Fibroblast of peridontal ligament (primary cell): ENCODE results near the gene AFF3.
"Not testable (repeated sequence)": the region's sequence is repeated elsewhere in the genome, so short reads cannot be mapped to it uniquely, and the experiment has no call there.

Experiments used
- DNase-seq: peaks from one replicate; pipeline ENCODE4 v3.0.0-alpha.2; 2010; ENCODE audit errors: extremely low read depth

The AFF3 gene

GRCh38 chr2:99762714-99763113 is 379.7 kb downstream of the AFF3 start:
- DNase-seq = peak; percentile 16

- DNase-seq = no peak
Measured at GRCh38 chr2:99757611-99758114, 384.7 kb downstream of the AFF3 start.

GRCh38 chr2:99756059-99756458 is 386.3 kb downstream of the AFF3 start:
- DNase-seq = no peak

GRCh38 chr2:99754210-99754609 is 388.2 kb downstream of the AFF3 start:
- DNase-seq = peak; percentile 73

- DNase-seq = no peak
Measured at GRCh38 chr2:99753505-99753904, 388.9 kb downstream of the AFF3 start.

- no peak for DNase-seq
Measured at GRCh38 chr2:99748344-99748743, 394.0 kb downstream of the AFF3 start.

GRCh38 chr2:99747842-99748241 is 394.5 kb downstream of the AFF3 start:
- DNase-seq = no peak

GRCh38 chr2:99743146-99743545 is 399.2 kb downstream of the AFF3 start:
- DNase-seq = no peak

GRCh38 chr2:99737537-99737936 is 404.9 kb downstream of the AFF3 start:
- DNase-seq = no peak

GRCh38 chr2:99735753-99736152 is 406.6 kb downstream of the AFF3 start:
- no peak for DNase-seq

- not testable (repeated sequence) for DNase-seq
Measured at GRCh38 chr2:99735314-99735713, 407.1 kb downstream of the AFF3 start.

GRCh38 chr2:99734236-99734635 is 408.2 kb downstream of the AFF3 start:
- DNase-seq = no peak

GRCh38 chr2:99729104-99730025 is 413.0 kb downstream of the AFF3 start:
- DNase-seq = peak; percentile 73

GRCh38 chr2:99728166-99728565 is 414.2 kb downstream of the AFF3 start:
- no peak for DNase-seq

GRCh38 chr2:99727199-99727598 is 415.2 kb downstream of the AFF3 start:
- DNase-seq = peak; percentile 32

GRCh38 chr2:99726691-99727090 is 415.7 kb downstream of the AFF3 start:
- DNase-seq = peak; percentile 6

- DNase-seq = peak; percentile 52
Measured at GRCh38 chr2:99725820-99726219, 416.6 kb downstream of the AFF3 start.

GRCh38 chr2:99722476-99722875 is 419.9 kb downstream of the AFF3 start:
- no peak for DNase-seq

- no peak for DNase-seq
Measured at GRCh38 chr2:99719102-99719501, 423.3 kb downstream of the AFF3 start.

- DNase-seq = peak; percentile 94
Measured at GRCh38 chr2:99715956-99716355, 426.4 kb downstream of the AFF3 start.

- no peak for DNase-seq
Measured at GRCh38 chr2:99714349-99714748, 428.0 kb downstream of the AFF3 start.

GRCh38 chr2:99711144-99711543 is 431.2 kb downstream of the AFF3 start:
- no peak for DNase-seq

- DNase-seq = no peak
Measured at GRCh38 chr2:99710721-99711120, 431.7 kb downstream of the AFF3 start.
